Activated CD4-positive, alpha-beta T cell treated with anti-CD3 and anti-CD28 coated beads, Interleukin-2, amount 10 ng/mL, durations not matched to agents 7 days and 5 days (primary cell): ENCODE data around the gene LYRM1. TPM values are rescaled to one million over a fixed set of nuclear protein-coding genes. Genes with fewer than 3 reads are reported as not detected.
"Not testable (repeated sequence)": the region's sequence is repeated elsewhere in the genome, so short reads cannot be mapped to it uniquely, and the experiment has no call there.

ENCODE experiments used
- CTCF ChIA-PET: fragments of 350-600 bp; sonication (Branson Sonifier 250); formaldehyde crosslinking; loops from one replicate; lab custom pipeline; 2021; ENCODE audit warnings: antibody characterized with exemption; lab: Charles Lee
- POLR2A ChIA-PET: fragments of 350-600 bp; sonication (Branson Sonifier 250); formaldehyde crosslinking; loops from one replicate; lab custom pipeline; 2021; ENCODE audit warnings: antibody characterized with exemption; lab: Charles Lee
- DNase-seq: peaks from one replicate; pipeline ENCODE4 v3.0.0-alpha.2; 2020
- H3K27ac Mint-ChIP-seq: one replicate; pipeline ENCODE4 v1.8.0; 2021; ENCODE audit warnings: mild to moderate bottlenecking, moderate library complexity, mixed read lengths
- H3K27me3 Mint-ChIP-seq: one replicate; pipeline ENCODE4 v1.8.0; 2021; ENCODE audit warnings: mixed read lengths
- H3K36me3 Mint-ChIP-seq: one replicate; pipeline ENCODE4 v1.8.0; 2021; ENCODE audit warnings: low read depth, mixed read lengths
- H3K4me1 Mint-ChIP-seq: one replicate; pipeline ENCODE4 v1.8.0; 2021; ENCODE audit warnings: mixed read lengths
- H3K4me3 Mint-ChIP-seq: one replicate; pipeline ENCODE4 v1.8.0; 2021; ENCODE audit warnings: mild to moderate bottlenecking, moderate library complexity, mixed read lengths
- H3K9me3 Mint-ChIP-seq: one replicate; pipeline ENCODE4 v1.8.0; 2021; ENCODE audit warnings: mixed read lengths
- total RNA-seq, 2 experiments: library from RNA; stranded (reverse); gene quantifications; one replicate each; pipeline ENCODE4 v1.2.3, GENCODE V29; 2021

Gene LYRM1
- total RNA-seq, 2 experiments from 2014 or later, result 21.7 to 26.7 TPM

DNA sequence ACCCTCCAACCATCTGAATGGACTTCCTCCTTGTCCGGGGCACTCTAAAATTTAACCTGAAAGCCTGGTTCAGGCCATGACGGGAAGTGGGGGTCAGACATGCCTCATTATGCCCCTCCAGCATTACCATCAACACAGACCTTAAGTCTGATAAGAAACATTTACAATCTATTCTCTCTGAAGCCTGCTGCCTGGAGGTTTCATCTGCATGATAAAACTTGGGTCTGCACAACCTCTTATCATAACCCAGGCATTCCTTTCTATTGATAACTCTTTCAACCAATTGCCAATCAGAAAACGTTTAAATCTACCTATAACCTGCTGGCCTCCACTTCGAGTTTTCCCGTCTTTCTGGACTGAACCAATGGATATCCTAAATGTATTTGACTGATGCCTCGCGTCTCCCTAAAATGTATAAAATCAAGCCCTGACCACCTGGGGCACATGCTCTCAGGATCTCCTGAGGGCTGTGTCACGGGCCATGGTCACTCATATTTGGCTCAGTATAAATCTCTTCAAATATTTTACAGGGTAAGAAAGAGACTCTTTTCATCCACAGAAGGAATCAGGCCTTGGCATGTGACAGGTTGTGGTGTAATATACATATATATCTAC is 45.6 kb downstream of the LYRM1 start:
- no peaks in the 10 kb centered on the region for H3K9me3 Mint-ChIP-seq
- CTCF ChIA-PET, result no interaction called here
- peaks cover 2% of the 10 kb centered on the region for H3K36me3 Mint-ChIP-seq
- POLR2A ChIA-PET, result no interaction called here
- peaks cover 6% of the 10 kb centered on the region for H3K27me3 Mint-ChIP-seq
- DNase-seq, result no peak
- no peak overlapping the region for H3K27ac Mint-ChIP-seq
- peaks cover 37% of the 10 kb centered on the region for H3K4me1 Mint-ChIP-seq
- H3K4me3 Mint-ChIP-seq, result no peak overlapping the region

DNA sequence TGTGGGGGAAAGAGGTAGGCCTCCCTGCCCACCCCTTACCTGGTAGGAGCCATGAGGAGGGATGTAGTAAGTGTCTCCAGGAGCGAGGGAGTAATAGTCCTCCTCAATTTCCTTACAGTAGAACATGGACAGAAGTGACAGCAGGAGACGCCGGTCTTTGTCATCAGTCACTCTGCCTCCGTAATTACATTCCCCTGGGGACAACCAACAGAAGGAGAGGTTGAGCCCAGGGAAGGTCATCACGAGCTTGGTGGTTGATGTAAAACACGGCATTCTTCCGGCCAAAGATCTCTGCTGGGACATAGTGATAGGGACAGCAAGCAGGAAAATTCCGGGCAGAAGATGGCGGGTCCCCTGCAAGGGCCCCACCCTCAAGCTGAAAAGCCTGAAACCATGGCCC is 47.9 kb downstream of the LYRM1 start:
- ChIA-PET POLR2A (no interaction called here), CTCF (interaction anchor here (1.2 kb wide), 1 partner anchor 22 kb away, joined by 3 read pairs; no protein-coding TSS in a partner anchor)
- Mint-ChIP-seq H3K27me3 (peaks cover 9% of the 10 kb centered on the region), H3K36me3 (peaks cover under 1% of the 10 kb centered on the region), H3K4me3 (no peak overlapping the region), H3K27ac (no peak overlapping the region), H3K9me3 (no peaks in the 10 kb centered on the region), H3K4me1 (peaks cover 24% of the 10 kb centered on the region)
- DNase-seq, result no peak

- Mint-ChIP-seq H3K27ac (no peak overlapping the region), H3K9me3 (no peaks in the 10 kb centered on the region), H3K4me1 (peaks cover 12% of the 10 kb centered on the region), H3K4me3 (no peak overlapping the region), H3K36me3 (no peaks in the 10 kb centered on the region), H3K27me3 (peaks cover 9% of the 10 kb centered on the region)
- ChIA-PET POLR2A (no interaction called here), CTCF (interaction anchor here (0.9 to 1.4 kb wide), 2 partner anchors 22 to 175 kb away, joined by 3 to 5 read pairs; no protein-coding TSS in a partner anchor)
- DNase-seq, result no peak
These were observed 49.1 kb downstream of the LYRM1 start for GRCh38 chr16:20949660-20950059.

GRCh38 chr16:20950294-20950693 is 49.7 kb downstream of the LYRM1 start:
- POLR2A ChIA-PET, result no interaction called here

DNA sequence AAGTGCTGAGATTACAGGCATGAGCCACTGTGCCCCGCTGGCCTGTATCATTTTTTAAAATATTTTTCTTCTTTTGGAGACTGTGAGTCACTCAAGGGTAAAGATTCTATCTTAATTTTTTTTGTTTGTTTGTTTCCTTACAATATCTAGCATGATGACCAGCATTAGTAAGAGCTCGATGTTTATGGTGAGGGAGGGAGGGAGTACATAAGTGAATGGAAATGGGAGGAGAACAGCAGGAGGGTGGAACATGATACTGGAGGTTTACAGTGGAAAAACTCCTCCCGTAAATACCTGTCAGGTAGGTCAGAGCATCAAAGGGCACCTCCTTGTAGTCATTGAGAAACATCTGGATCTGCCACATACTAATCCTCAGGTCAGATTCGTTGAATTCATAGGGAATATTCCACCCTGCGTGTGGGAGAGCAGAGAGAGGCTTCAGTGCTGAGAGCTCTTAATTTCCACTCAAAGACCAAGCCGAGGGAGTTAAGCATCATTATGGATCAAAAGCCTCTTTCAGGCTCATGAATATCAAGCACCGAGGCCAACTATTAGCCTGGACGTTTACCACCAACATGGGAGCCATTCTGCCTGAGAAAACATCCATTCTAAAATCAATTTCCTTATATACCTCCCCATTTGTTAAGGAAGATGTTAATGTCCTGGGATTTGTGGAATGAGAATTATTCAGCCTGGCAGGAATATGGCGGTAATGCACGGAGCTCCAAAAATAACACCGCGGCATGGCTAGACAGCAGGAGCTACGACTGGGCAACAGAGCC is 51.8 kb downstream of the LYRM1 start:
- no peaks in the 10 kb centered on the region for H3K4me1 Mint-ChIP-seq
- CTCF ChIA-PET, result no interaction called here

More at GRCh38 chr16:20950294-20950693, 49.7 kb downstream of the LYRM1 start:
- no peak for DNase-seq
- no peaks in the 10 kb centered on the region for H3K9me3 Mint-ChIP-seq
- no peaks in the 10 kb centered on the region for H3K36me3 Mint-ChIP-seq
- peaks cover 5% of the 10 kb centered on the region for H3K4me1 Mint-ChIP-seq
- CTCF ChIA-PET, result interaction anchor here (0.9 to 1.6 kb wide), 3 partner anchors 12 to 175 kb away, joined by 3 to 7 read pairs (median 5); no protein-coding TSS in a partner anchor
- peaks cover 9% of the 10 kb centered on the region for H3K27me3 Mint-ChIP-seq
- no peak overlapping the region for H3K27ac Mint-ChIP-seq
- no peak overlapping the region for H3K4me3 Mint-ChIP-seq

DNA sequence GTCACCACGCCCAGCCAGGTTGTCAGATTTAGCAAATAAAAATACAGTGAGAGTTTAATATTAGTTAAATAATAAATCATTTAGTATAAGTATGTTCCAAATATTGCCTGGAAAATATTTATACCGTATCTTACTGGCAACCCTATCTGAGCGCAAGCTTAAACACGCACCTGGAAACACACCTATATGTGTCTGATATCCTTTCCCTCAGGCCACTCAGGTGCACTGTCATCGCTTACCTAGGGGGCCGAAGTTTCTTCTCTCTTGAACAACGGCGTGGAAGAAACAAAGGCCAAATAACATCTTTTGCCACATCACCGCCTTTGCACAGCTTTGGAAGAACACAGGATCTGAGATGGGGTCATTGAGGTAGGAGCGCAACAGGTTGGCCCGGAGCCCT is 54.0 kb downstream of the LYRM1 start:
- no peak for DNase-seq
- peaks cover 16% of the 10 kb centered on the region for H3K27me3 Mint-ChIP-seq
- H3K9me3 Mint-ChIP-seq, result no peaks in the 10 kb centered on the region
- POLR2A ChIA-PET, result interaction anchor here (0.5 kb wide), 1 partner anchor 29 kb away, joined by 3 read pairs; no protein-coding TSS in a partner anchor
- CTCF ChIA-PET, result interaction anchor here (0.6 kb wide), 1 partner anchor 127 kb away, joined by 3 read pairs; no protein-coding TSS in a partner anchor
- H3K4me3 Mint-ChIP-seq, result no peak overlapping the region
- H3K27ac Mint-ChIP-seq, result no peak overlapping the region
- H3K36me3 Mint-ChIP-seq, result no peaks in the 10 kb centered on the region
- H3K4me1 Mint-ChIP-seq, result no peaks in the 10 kb centered on the region

More for the DNA sequence above, 51.8 kb downstream of the LYRM1 start:
- H3K4me3 Mint-ChIP-seq, result no peak overlapping the region
- H3K9me3 Mint-ChIP-seq, result no peaks in the 10 kb centered on the region
- no peak overlapping the region for H3K27ac Mint-ChIP-seq
- no peaks in the 10 kb centered on the region for H3K36me3 Mint-ChIP-seq
- DNase-seq, result no peak
- POLR2A ChIA-PET, result no interaction called here
- peaks cover 12% of the 10 kb centered on the region for H3K27me3 Mint-ChIP-seq

DNA sequence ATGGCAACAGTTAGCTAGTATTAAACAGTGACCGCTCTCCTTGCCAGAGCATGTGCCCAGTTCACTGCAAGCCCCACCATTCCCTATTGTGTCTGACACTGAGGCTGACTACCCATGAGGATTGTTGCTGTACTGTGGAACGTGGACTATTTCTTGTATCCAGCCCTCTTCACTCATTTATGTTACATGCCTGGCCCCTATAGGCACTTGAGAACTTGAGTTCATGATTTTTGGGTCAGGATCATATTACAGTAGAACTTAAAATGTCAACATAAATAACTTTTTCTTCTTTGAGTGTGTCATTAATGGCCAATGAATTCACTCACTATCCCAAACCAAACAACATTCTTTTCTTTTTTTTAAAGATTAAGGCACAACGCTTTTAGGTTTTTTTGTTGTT is 55.7 kb downstream of the LYRM1 start:
- DNase-seq, result no peak
- H3K4me3 Mint-ChIP-seq, result no peak overlapping the region
- H3K4me1 Mint-ChIP-seq, result no peaks in the 10 kb centered on the region
- CTCF ChIA-PET, result interaction anchor here (0.6 kb wide), 1 partner anchor 299 kb away, joined by 3 read pairs; no protein-coding TSS in a partner anchor
- POLR2A ChIA-PET, result no interaction called here
- H3K27ac Mint-ChIP-seq, result no peak overlapping the region
- peaks cover 9% of the 10 kb centered on the region for H3K27me3 Mint-ChIP-seq
- H3K9me3 Mint-ChIP-seq, result no peaks in the 10 kb centered on the region
- H3K36me3 Mint-ChIP-seq, result no peaks in the 10 kb centered on the region

- Mint-ChIP-seq H3K4me3 (no peak overlapping the region), H3K4me1 (no peaks in the 10 kb centered on the region), H3K36me3 (no peaks in the 10 kb centered on the region), H3K27me3 (peaks cover 9% of the 10 kb centered on the region), H3K27ac (no peak overlapping the region), H3K9me3 (no peaks in the 10 kb centered on the region)
- ChIA-PET POLR2A (no interaction called here), CTCF (interaction anchor here (0.6 to 1.3 kb wide), 4 partner anchors 19 to 863 kb away, joined by 3 to 8 read pairs (median 3); no protein-coding TSS in a partner anchor)
- no peak for DNase-seq
These were observed 56.6 kb downstream of the LYRM1 start for GRCh38 chr16:20957153-20957552.

GRCh38 chr16:20960899-20961298 is 60.3 kb downstream of the LYRM1 start:
- ChIA-PET CTCF (no interaction called here), POLR2A (no interaction called here)
- Mint-ChIP-seq H3K4me3 (no peak overlapping the region), H3K27me3 (peaks cover 6% of the 10 kb centered on the region), H3K27ac (no peak overlapping the region), H3K36me3 (no peaks in the 10 kb centered on the region), H3K9me3 (no peaks in the 10 kb centered on the region), H3K4me1 (no peaks in the 10 kb centered on the region)
- DNase-seq, result no peak

GRCh38 chr16:20968765-20969164 is 68.2 kb downstream of the LYRM1 start:
- ChIA-PET CTCF (no interaction called here), POLR2A (no interaction called here)
- H3K27me3 Mint-ChIP-seq, result peaks cover 3% of the 10 kb centered on the region
- no peaks in the 10 kb centered on the region for H3K9me3 Mint-ChIP-seq
- no peak for DNase-seq
- H3K4me3 Mint-ChIP-seq, result no peak overlapping the region
- H3K27ac Mint-ChIP-seq, result no peak overlapping the region
- H3K4me1 Mint-ChIP-seq, result peaks cover 1% of the 10 kb centered on the region
- H3K36me3 Mint-ChIP-seq, result no peaks in the 10 kb centered on the region

DNA sequence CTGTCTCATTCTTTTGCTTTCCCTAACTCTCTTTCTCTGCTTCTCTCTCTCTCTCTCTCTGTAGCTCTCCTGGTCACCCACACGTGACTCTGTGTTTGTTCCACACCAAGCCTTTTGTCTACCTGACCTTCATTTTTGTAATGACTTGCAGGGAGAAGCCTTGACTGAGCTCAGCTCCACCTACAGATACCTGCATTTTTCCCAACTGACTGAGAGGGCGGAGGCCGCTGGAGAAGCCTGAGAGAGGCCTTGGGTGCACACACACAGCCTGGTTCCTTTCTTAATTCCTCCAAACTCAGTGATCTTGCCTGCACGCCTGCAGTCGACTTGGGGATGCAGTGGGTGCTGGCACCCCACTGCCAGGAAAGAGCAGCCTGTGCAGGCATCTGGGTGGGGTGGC is 68.8 kb downstream of the LYRM1 start:
- Mint-ChIP-seq H3K4me1 (peaks cover 1% of the 10 kb centered on the region), H3K36me3 (no peaks in the 10 kb centered on the region), H3K27ac (no peak overlapping the region), H3K4me3 (no peak overlapping the region), H3K27me3 (peaks cover 3% of the 10 kb centered on the region), H3K9me3 (no peaks in the 10 kb centered on the region)
- no peak for DNase-seq
- CTCF ChIA-PET, result no interaction called here
- POLR2A ChIA-PET, result no interaction called here

DNA sequence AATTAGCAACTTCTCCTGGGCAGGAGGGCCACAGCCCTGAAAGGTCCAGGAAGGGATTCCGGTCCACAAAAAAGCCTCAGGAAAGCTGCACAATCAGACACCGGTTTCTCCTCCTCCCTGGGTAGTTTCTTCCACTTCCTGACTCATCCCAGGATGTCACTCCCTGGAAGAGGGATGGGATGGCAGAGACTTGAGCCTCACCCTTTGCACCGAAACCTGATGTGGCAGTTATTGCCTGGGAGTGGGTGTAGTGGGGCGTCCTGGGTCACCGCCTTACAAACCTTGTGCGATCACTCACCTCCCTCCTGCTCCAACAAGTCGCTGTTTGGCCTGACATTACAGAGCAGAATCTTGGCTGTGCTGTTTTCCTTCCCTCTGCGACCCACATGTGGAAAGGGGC is 70.8 kb downstream of the LYRM1 start:
- peaks cover 8% of the 10 kb centered on the region for H3K27me3 Mint-ChIP-seq
- no peak overlapping the region for H3K27ac Mint-ChIP-seq
- no peaks in the 10 kb centered on the region for H3K9me3 Mint-ChIP-seq
- H3K4me1 Mint-ChIP-seq, result peaks cover 1% of the 10 kb centered on the region
- DNase-seq, result no peak
- ChIA-PET CTCF (interaction anchor here (0.9 kb wide), 1 partner anchor 21 kb away, joined by 5 read pairs; no protein-coding TSS in a partner anchor), POLR2A (no interaction called here)
- H3K4me3 Mint-ChIP-seq, result no peak overlapping the region
- H3K36me3 Mint-ChIP-seq, result no peaks in the 10 kb centered on the region

DNA sequence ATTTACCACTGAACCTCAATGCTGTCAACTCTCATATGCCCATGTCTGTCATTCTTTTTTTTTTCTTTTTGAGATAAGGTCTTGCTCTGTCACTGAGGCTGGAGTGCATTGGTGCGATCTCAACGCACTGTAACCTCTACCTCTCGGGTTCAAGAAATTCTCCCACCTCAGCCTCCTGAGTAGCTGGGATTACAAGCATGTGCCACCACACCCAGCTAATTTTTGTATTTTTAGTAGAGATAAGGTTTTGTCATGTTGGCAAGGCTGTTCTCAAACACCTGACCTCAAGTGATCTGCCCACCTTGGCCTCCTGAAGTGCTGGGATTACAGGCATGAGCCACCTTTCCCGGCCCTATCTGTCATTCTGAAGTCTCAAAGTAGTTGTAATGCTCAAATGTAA is 72.6 kb downstream of the LYRM1 start:
- H3K9me3 Mint-ChIP-seq, H3K27ac Mint-ChIP-seq, H3K4me3 Mint-ChIP-seq, H3K4me1 Mint-ChIP-seq, DNase-seq, POLR2A ChIA-PET, H3K36me3 Mint-ChIP-seq: not testable (repeated sequence)
- H3K27me3 Mint-ChIP-seq, result peaks cover 10% of the 10 kb centered on the region
- CTCF ChIA-PET, result interaction anchor here (0.9 to 1.4 kb wide), 2 partner anchors 14 to 23 kb away, joined by 3 to 6 read pairs; no protein-coding TSS in a partner anchor
